GM21367 (cell line): ENCODE data around the gene LCN12.

ENCODE experiments used
- ATAC-seq: cut with Tn5 transposase; IDR thresholded peaks from one replicate; pipeline ENCODE4 v1.9.1; 2021; ENCODE audit not compliant: unreplicated experiment

The LCN12 gene

GRCh38 chr9:136926749-136927148 lies 25.3 kb upstream of the LCN12 start:
- ATAC-seq: no peak

GRCh38 chr9:136927343-136928271 lies 24.5 kb upstream of the LCN12 start:
- ATAC-seq: no peak

- ATAC-seq: no peak
Measured at GRCh38 chr9:136928591-136928990, 23.5 kb upstream of the LCN12 start.

- no peak for ATAC-seq
Measured at GRCh38 chr9:136930014-136930413, 22.1 kb upstream of the LCN12 start.

GRCh38 chr9:136931611-136932130 lies 20.4 kb upstream of the LCN12 start:
- ATAC-seq: no peak

- ATAC-seq: no peak
Measured at GRCh38 chr9:136934277-136934676, 17.8 kb upstream of the LCN12 start.

- ATAC-seq: no peak
Measured at GRCh38 chr9:136935651-136936050, 16.4 kb upstream of the LCN12 start.

GRCh38 chr9:136936645-136937170 lies 15.4 kb upstream of the LCN12 start:
- no peak for ATAC-seq

- no peak for ATAC-seq
Measured at GRCh38 chr9:136937186-136938001, 14.7 kb upstream of the LCN12 start.

GRCh38 chr9:136939431-136939995 lies 12.6 kb upstream of the LCN12 start:
- ATAC-seq: no peak

GRCh38 chr9:136939996-136940525 lies 12.0 kb upstream of the LCN12 start:
- no peak for ATAC-seq

- no peak for ATAC-seq
Measured at GRCh38 chr9:136940526-136941230, 11.4 kb upstream of the LCN12 start.

- no peak for ATAC-seq
Measured at GRCh38 chr9:136941231-136942111, 10.6 kb upstream of the LCN12 start.

GRCh38 chr9:136942112-136942880 lies 9.8 kb upstream of the LCN12 start:
- no peak for ATAC-seq

- no peak for ATAC-seq
Measured at GRCh38 chr9:136942881-136943230, 9.2 kb upstream of the LCN12 start.

- peak; percentile 1 for ATAC-seq
Measured at GRCh38 chr9:136943291-136944211, 8.5 kb upstream of the LCN12 start.

- ATAC-seq: peak; percentile 26
Measured at GRCh38 chr9:136944212-136944518, 7.9 kb upstream of the LCN12 start.
